Measurements from ENCODE around the gene TMEM196. TPM values are rescaled to one million over a fixed set of nuclear protein-coding genes. Genes with fewer than 3 reads are reported as not detected.

TMEM196 gene
- not detected in 5 replicates for total RNA-seq (2022; extraction: Qiagen RNA extraction)

DNA sequence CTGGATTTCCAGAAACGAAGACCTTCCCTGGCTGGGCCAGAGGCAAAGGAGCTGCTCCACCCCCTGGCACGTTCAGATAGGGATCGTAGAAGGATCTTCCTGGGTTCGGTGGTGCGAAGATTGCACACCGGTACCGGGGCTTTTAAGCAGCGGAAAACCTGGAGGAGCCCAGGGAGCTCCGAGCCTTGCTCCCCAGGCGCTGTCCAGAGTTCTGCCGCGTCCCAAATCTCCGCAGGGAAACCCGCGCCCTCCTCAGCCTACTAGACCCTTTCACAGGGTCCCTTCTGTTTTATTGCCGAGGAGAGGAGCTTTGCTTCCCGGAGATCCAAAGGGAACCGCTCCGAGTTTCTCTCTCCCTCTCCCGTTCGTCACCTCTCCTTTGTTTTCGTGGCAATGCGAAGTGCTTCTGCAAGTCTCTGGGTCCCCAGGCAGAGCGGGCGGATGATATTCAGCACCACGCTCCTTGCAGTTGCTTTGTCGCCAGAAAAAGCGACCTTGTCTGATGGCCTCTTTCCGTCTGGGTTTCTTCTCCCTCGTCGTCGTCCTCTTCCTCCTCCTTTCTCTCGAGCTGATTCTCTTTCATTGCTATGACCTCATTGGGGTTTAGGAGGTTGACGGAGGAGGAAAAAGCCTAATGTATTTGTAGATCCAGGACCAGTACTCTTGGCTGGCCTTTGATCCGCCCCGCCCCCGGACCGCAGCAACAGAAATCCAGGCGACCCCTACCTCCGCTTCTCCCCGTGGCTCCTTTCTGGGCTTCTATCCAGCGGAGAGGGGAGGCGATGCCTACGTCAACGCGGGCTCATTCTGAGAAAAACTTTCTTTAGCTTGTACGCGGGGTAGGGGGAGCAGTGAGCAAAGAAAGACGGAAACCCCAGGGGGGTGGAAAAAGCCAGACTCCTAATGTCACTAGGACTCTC lies at the start of gene TMEM196:
Gene TMEM196, minus strand, starts transcription at position 777 of the 920 bp plus-strand sequence. CDS start 921 bp downstream, outside the sequence.

GRCh38 chr7:19708397-19709248 lies 64.8 kb downstream of the TMEM196 start, which contains the start of gene POLR1F:
TSS of gene POLR1F (minus strand) at chr7:19709037. CDS start at chr7:19709016, 21 bp downstream.

Other genes with a start within 250 kb of the TMEM196 start
- gene POLR1F, start 64.6 kb downstream of the TMEM196 start, total RNA-seq (2022; extraction: Qiagen RNA extraction) = 12.6 to 16.2 TPM (median 15.8 TPM) in 5 replicates